ENCODE data around the gene PTPRU.

PTPRU gene

DNA sequence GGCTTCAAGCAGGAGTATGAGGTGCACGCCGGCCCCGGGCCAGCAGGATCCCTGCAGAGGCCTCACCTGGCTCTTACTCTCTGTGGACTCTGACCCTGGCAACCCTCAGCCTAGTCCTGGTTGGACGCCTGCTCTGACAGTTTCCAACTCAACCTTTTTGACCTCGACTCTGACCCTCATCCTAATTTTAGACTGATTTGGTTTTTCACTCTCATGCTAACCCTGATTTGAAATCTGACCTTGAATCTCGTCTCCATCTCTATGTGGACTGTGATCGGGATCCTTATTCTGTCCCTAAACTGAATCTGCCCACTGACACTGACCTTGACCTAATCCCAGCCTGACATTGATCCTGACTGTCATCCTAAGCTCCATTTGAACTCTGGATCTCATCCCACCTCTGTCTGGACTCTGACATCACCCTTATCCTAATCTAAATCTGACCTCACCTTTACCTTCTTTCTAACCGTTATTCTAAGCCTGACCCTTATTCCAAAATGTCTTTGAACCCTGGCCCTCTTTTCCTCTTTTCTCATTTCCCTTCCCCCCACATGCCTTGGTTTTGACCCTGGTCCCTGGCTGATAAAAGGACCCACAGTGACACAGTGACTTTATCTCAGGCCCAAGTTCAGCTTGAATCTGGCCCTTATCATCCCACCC lies 67.8 kb downstream of the PTPRU start:
- TF ChIP-seq, protein P1, sequence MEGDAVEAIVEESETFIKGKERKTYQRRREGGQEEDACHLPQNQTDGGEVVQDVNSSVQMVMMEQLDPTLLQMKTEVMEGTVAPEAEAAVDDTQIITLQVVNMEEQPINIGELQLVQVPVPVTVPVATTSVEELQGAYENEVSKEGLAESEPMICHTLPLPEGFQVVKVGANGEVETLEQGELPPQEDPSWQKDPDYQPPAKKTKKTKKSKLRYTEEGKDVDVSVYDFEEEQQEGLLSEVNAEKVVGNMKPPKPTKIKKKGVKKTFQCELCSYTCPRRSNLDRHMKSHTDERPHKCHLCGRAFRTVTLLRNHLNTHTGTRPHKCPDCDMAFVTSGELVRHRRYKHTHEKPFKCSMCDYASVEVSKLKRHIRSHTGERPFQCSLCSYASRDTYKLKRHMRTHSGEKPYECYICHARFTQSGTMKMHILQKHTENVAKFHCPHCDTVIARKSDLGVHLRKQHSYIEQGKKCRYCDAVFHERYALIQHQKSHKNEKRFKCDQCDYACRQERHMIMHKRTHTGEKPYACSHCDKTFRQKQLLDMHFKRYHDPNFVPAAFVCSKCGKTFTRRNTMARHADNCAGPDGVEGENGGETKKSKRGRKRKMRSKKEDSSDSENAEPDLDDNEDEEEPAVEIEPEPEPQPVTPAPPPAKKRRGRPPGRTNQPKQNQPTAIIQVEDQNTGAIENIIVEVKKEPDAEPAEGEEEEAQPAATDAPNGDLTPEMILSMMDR (IDR thresholded peaks at IDR 0.05; ENCODE audit: control insufficient read depth, extremely low read depth, insufficient read depth): no peak
- no peak for DNase-seq (ENCODE audit: low read depth)
- no peak overlapping the region for H3K4me3 ChIP-seq (ENCODE audit: low read depth, low read length)

- no peak for DNase-seq (ENCODE audit: low read depth)
- no peak overlapping the region for H3K4me3 ChIP-seq (ENCODE audit: low read depth, low read length)
- TF ChIP-seq, protein P1 (IDR thresholded peaks at IDR 0.05; ENCODE audit: control insufficient read depth, extremely low read depth, insufficient read depth): no peak
These were observed 69.6 kb downstream of the PTPRU start for GRCh38 chr1:29305943-29306342.

DNA sequence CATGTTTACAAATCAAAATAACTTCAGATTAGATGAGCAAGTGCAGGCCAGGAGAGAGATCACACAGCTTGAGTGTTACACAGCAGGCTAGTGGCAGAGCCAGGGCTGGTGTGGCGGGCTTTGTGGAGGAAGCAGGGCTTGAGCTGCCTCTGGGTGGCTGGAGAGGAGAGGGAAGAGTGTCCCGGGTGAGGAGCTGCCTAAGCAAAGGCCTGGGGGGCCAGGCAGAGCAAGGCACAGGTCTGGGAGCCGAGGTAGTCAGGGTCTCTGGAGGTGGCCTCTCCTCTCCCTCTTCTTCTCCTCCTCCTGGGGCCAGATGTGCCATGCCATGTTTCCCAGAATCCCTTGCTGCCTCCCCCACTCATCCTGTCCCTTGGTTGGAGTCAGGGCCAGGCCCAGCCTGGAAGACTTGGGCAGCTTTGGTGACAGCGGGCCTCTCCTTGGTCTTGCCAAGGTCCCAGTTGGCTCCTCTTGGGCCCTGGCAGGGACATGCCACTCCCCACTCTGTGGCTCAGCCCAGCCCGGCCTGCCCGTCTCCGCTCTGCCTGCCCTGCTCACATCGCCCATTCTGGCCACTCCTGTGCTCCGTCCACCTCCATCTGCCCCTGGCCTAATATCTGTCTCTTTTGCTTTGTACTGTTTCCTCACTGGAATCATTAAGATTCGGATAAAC lies 70.3 kb downstream of the PTPRU start:
- H3K4me3 ChIP-seq (ENCODE audit: low read depth, low read length): no peak overlapping the region
- no peak for DNase-seq (ENCODE audit: low read depth)
- TF ChIP-seq, protein P1 (IDR thresholded peaks at IDR 0.05; ENCODE audit: control insufficient read depth, extremely low read depth, insufficient read depth): no peak

GRCh38 chr1:29309075-29309474 lies 72.8 kb downstream of the PTPRU start:
- no peak for DNase-seq (ENCODE audit: low read depth)
- H3K4me3 ChIP-seq (ENCODE audit: low read depth, low read length): no peak overlapping the region
- TF ChIP-seq, protein P1 (IDR thresholded peaks at IDR 0.05; ENCODE audit: control insufficient read depth, extremely low read depth, insufficient read depth): no peak

- TF ChIP-seq, protein P1 (IDR thresholded peaks at IDR 0.05; ENCODE audit: control insufficient read depth, extremely low read depth, insufficient read depth): no peak
- H3K4me3 ChIP-seq (ENCODE audit: low read depth, low read length): no peak overlapping the region
- no peak for DNase-seq (ENCODE audit: low read depth)
These were observed 73.3 kb downstream of the PTPRU start for GRCh38 chr1:29309621-29310020.

- no peak overlapping the region for H3K4me3 ChIP-seq (ENCODE audit: low read depth, low read length)
- DNase-seq (ENCODE audit: low read depth): no peak
- TF ChIP-seq, protein P1 (IDR thresholded peaks at IDR 0.05; ENCODE audit: control insufficient read depth, extremely low read depth, insufficient read depth): no peak
These were observed 74.4 kb downstream of the PTPRU start for GRCh38 chr1:29310616-29311180.
